Dermis blood vessel endothelial cell (primary cell): ENCODE results near the gene RNF144A. TPM values are rescaled to one million over a fixed set of nuclear protein-coding genes. Genes with fewer than 3 reads are reported as not detected.
A peak's percentile ranks its signal among the peaks of the same experiment; 100 is the strongest.
"Not testable (repeated sequence)": the region's sequence is repeated elsewhere in the genome, so short reads cannot be mapped to it uniquely, and the experiment has no call there.

Source experiments
- DNase-seq: peaks from one replicate; pipeline ENCODE4 v3.0.0; 2010
- total RNA-seq: library from RNA; depleted of rRNA; stranded (reverse); fragments of >200 nt; gene quantifications from 2 replicates; pipeline ENCODE4 v1.2.3, GENCODE V29; 2014

Gene RNF144A
- total RNA-seq, 1 donor from 2014 or later = 25.2 TPM

- DNase-seq = no peak
Measured at GRCh38 chr2:6930923-6931647, 13.9 kb downstream of the RNF144A start.

- no peak for DNase-seq
Measured at GRCh38 chr2:6931753-6932152, 14.5 kb downstream of the RNF144A start.

GRCh38 chr2:6932206-6932605 is 15.0 kb downstream of the RNF144A start:
- DNase-seq = no peak

GRCh38 chr2:6932828-6933227 is 15.6 kb downstream of the RNF144A start:
- DNase-seq = no peak

- no peak for DNase-seq
Measured at GRCh38 chr2:6933911-6934310, 16.7 kb downstream of the RNF144A start.

GRCh38 chr2:6934345-6934744 is 17.1 kb downstream of the RNF144A start:
- DNase-seq = no peak

- no peak for DNase-seq
Measured at GRCh38 chr2:6934758-6935651, 17.8 kb downstream of the RNF144A start.

- DNase-seq = not testable (repeated sequence)
Measured at GRCh38 chr2:6935652-6936020, 18.4 kb downstream of the RNF144A start.

- no peak for DNase-seq
Measured at GRCh38 chr2:6937157-6937556, 19.9 kb downstream of the RNF144A start.

- no peak for DNase-seq
Measured at GRCh38 chr2:6937582-6937981, 20.4 kb downstream of the RNF144A start.

- no peak for DNase-seq
Measured at GRCh38 chr2:6939071-6939470, 21.9 kb downstream of the RNF144A start.

- no peak for DNase-seq
Measured at GRCh38 chr2:6940820-6941219, 23.6 kb downstream of the RNF144A start.

GRCh38 chr2:6941299-6942046 is 24.3 kb downstream of the RNF144A start:
- no peak for DNase-seq

- no peak for DNase-seq
Measured at GRCh38 chr2:6942848-6943247, 25.6 kb downstream of the RNF144A start.

- DNase-seq = no peak
Measured at GRCh38 chr2:6943523-6943922, 26.3 kb downstream of the RNF144A start.

GRCh38 chr2:6943971-6944370 is 26.8 kb downstream of the RNF144A start:
- no peak for DNase-seq

GRCh38 chr2:6944555-6944954 is 27.3 kb downstream of the RNF144A start:
- no peak for DNase-seq

- no peak for DNase-seq
Measured at GRCh38 chr2:6945087-6945813, 28.0 kb downstream of the RNF144A start.

- no peak for DNase-seq
Measured at GRCh38 chr2:6945821-6946220, 28.6 kb downstream of the RNF144A start.

GRCh38 chr2:6946722-6947121 is 29.5 kb downstream of the RNF144A start:
- DNase-seq = peak; percentile 11

- no peak for DNase-seq
Measured at GRCh38 chr2:6947929-6948676, 30.9 kb downstream of the RNF144A start.
